ENCODE results near the gene TK1. TPM values are rescaled to one million over a fixed set of nuclear protein-coding genes. Genes with fewer than 3 reads are reported as not detected.

TK1 gene
- total RNA-seq, 1 experiment from 2014 or later, result 133 TPM

- DNase-seq (ENCODE audit: low spot score), result no peak
- H3K9me3 ChIP-seq (ENCODE audit: low read depth, low read length, poor library complexity, severe bottlenecking), result no peaks in the 10 kb centered on the region
- H3K27ac ChIP-seq (ENCODE audit: low read depth, low read length, poor library complexity, severe bottlenecking), result no peak overlapping the region
- TF ChIP-seq EZH2 (IDR thresholded peaks at IDR 0.05; ENCODE audit: borderline replicate concordance, low read depth, low read length, poor library complexity, severe bottlenecking) (no peak), CTCF (conservative IDR thresholded peaks at IDR 0.05; ENCODE audit: low read depth, low read length) (no peak)
- ChIA-PET POLR2A (ENCODE audit: low non-redundant PET) (interaction anchor here (0.6 kb wide), 1 partner anchor 1580 kb away, joined by 3 read pairs; no protein-coding TSS in a partner anchor), CTCF (no interaction called here)
- intact Hi-C loops (cut with micrococcal nuclease; ENCODE audit: unreplicated experiment), result no loop called here
- BruUV-seq (replicated peaks), result no TSS peak
- peaks cover 20% of the 10 kb centered on the region for H3K27me3 ChIP-seq (replicated peaks; ENCODE audit: insufficient read depth, low read depth, low read length, poor library complexity)
- no peak overlapping the region for H3K4me3 ChIP-seq (ENCODE audit: low read depth, low read length, poor library complexity, severe bottlenecking)
- peaks cover 6% of the 10 kb centered on the region for H3K4me1 ChIP-seq (ENCODE audit: insufficient read depth, low read length, poor library complexity, severe bottlenecking)
- peaks cover 22% of the 10 kb centered on the region for H3K36me3 ChIP-seq (ENCODE audit: insufficient read depth, low read length, poor library complexity, severe bottlenecking)
Observed at GRCh38 chr17:78228176-78228575, 41.3 kb upstream of the TK1 start.

GRCh38 chr17:78227455-78227916, 40.6 kb upstream of the TK1 start:
- POLR2A ChIA-PET (ENCODE audit: low non-redundant PET), result interaction anchor here (0.6 kb wide), 1 partner anchor 1580 kb away, joined by 3 read pairs; no protein-coding TSS in a partner anchor

GRCh38 chr17:78226759-78227454, 40.1 kb upstream of the TK1 start:
- CTCF ChIA-PET, result no interaction called here
- Histone ChIP-seq H3K27me3 (replicated peaks; ENCODE audit: insufficient read depth, low read depth, low read length, poor library complexity) (peaks cover 14% of the 10 kb centered on the region), H3K9me3 (ENCODE audit: low read depth, low read length, poor library complexity, severe bottlenecking) (no peaks in the 10 kb centered on the region), H3K36me3 (ENCODE audit: insufficient read depth, low read length, poor library complexity, severe bottlenecking) (peaks cover 32% of the 10 kb centered on the region), H3K27ac (ENCODE audit: low read depth, low read length, poor library complexity, severe bottlenecking) (no peak overlapping the region), H3K4me3 (ENCODE audit: low read depth, low read length, poor library complexity, severe bottlenecking) (no peak overlapping the region), H3K4me1 (ENCODE audit: insufficient read depth, low read length, poor library complexity, severe bottlenecking) (peaks cover 6% of the 10 kb centered on the region)
- BruUV-seq (replicated peaks), result no TSS peak
- no peak for DNase-seq (ENCODE audit: low spot score)
- TF ChIP-seq EZH2 (IDR thresholded peaks at IDR 0.05; ENCODE audit: borderline replicate concordance, low read depth, low read length, poor library complexity, severe bottlenecking) (no peak), CTCF (conservative IDR thresholded peaks at IDR 0.05; ENCODE audit: low read depth, low read length) (no peak)
- intact Hi-C loops (cut with micrococcal nuclease; ENCODE audit: unreplicated experiment), result no loop called here
- POLR2A ChIA-PET (ENCODE audit: low non-redundant PET), result interaction anchor here (0.6 kb wide), 1 partner anchor 15 kb away, joined by 3 read pairs; no protein-coding TSS in a partner anchor

More at GRCh38 chr17:78227455-78227916, 40.6 kb upstream of the TK1 start:
- TF ChIP-seq EZH2 (IDR thresholded peaks at IDR 0.05; ENCODE audit: borderline replicate concordance, low read depth, low read length, poor library complexity, severe bottlenecking) (no peak), CTCF (conservative IDR thresholded peaks at IDR 0.05; ENCODE audit: low read depth, low read length) (no peak)
- no peak for DNase-seq (ENCODE audit: low spot score)
- no TSS peak for BruUV-seq (replicated peaks)
- Histone ChIP-seq H3K4me3 (ENCODE audit: low read depth, low read length, poor library complexity, severe bottlenecking) (no peak overlapping the region), H3K27me3 (replicated peaks; ENCODE audit: insufficient read depth, low read depth, low read length, poor library complexity) (peaks cover 20% of the 10 kb centered on the region), H3K4me1 (ENCODE audit: insufficient read depth, low read length, poor library complexity, severe bottlenecking) (peaks cover 6% of the 10 kb centered on the region), H3K9me3 (ENCODE audit: low read depth, low read length, poor library complexity, severe bottlenecking) (no peaks in the 10 kb centered on the region), H3K27ac (ENCODE audit: low read depth, low read length, poor library complexity, severe bottlenecking) (no peak overlapping the region), H3K36me3 (ENCODE audit: insufficient read depth, low read length, poor library complexity, severe bottlenecking) (peaks cover 29% of the 10 kb centered on the region)
- intact Hi-C loops (cut with micrococcal nuclease; ENCODE audit: unreplicated experiment), result no loop called here
- CTCF ChIA-PET, result no interaction called here

Measured in A673 (cell line).